Measurements from ENCODE around the gene ARFGAP3.
"Not testable (repeated sequence)": the region's sequence is repeated elsewhere in the genome, so short reads cannot be mapped to it uniquely, and the experiment has no call there.

ARFGAP3 gene

DNA sequence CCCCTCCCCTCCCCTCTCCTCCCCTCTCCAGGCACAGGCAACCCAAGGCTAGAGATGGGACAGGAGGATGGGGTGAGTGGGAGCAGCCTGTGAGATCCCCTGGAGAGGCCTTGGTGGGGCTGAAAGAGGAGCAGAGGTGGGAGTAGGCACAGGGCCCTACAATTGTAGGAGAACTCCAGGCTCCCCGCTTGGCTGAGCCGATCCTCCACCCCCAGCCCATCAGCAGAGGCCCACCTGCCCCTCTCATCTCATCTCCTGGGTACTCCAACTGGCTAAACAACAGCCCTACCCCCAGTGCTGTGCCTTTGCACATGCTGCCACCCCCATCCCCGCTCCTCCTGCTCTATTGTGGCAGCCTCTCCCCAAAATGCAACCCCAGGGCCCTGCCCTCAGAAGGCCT is 84.4 kb downstream of the ARFGAP3 start:
- in situ Hi-C loops (cut with HindIII; ENCODE audit: low sequenced_read_pairs): no loop called here

DNA sequence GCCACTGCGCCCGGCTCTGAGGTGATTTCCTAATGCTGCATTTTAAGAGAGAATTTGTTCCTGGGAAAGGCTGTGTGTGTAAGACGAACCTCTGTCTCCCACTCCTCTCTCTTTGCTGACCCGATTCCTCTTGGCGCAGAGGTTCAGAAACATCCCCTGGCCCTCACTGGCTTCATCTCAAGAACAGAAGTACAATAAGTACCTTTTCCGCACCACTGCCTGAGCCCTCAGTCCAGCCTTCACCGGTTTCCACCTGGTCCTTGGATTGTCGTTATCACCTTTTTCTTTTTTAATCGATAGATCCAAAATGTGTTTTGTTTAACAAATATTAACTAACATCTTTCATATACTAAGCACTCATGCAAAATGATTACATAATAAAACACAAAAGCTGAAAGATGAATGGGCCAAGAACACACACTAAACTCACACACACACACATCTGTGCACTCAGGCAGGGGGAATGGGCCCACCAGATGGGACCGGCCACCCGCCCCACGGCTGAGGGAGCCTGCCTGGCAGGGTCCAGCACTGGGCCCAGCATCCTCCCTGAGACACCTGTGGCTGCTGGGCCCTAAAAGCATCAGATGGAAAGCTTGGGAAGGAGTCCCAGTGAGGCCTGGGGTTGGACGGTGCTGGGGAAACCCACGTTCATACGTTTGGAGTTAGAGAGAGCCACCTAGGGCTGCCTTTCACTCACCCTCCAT is 86.0 kb downstream of the ARFGAP3 start:
- in situ Hi-C loops (cut with HindIII; ENCODE audit: low sequenced_read_pairs): no loop called here

DNA sequence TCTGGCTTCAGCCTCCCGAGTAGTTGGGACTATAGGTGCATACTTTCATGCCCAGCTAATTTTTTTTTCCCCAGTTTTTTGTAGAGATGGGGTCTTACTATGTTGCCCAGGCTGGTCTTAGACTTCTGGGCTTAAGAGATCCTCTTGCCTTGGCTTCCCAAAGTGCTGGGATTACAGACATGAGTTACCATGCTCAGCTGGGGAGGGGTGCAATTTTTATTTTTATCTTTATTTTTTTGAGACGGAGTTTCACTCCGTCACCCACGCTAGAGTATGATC is 86.7 kb downstream of the ARFGAP3 start:
- in situ Hi-C loops (cut with HindIII; ENCODE audit: low sequenced_read_pairs): no loop called here

DNA sequence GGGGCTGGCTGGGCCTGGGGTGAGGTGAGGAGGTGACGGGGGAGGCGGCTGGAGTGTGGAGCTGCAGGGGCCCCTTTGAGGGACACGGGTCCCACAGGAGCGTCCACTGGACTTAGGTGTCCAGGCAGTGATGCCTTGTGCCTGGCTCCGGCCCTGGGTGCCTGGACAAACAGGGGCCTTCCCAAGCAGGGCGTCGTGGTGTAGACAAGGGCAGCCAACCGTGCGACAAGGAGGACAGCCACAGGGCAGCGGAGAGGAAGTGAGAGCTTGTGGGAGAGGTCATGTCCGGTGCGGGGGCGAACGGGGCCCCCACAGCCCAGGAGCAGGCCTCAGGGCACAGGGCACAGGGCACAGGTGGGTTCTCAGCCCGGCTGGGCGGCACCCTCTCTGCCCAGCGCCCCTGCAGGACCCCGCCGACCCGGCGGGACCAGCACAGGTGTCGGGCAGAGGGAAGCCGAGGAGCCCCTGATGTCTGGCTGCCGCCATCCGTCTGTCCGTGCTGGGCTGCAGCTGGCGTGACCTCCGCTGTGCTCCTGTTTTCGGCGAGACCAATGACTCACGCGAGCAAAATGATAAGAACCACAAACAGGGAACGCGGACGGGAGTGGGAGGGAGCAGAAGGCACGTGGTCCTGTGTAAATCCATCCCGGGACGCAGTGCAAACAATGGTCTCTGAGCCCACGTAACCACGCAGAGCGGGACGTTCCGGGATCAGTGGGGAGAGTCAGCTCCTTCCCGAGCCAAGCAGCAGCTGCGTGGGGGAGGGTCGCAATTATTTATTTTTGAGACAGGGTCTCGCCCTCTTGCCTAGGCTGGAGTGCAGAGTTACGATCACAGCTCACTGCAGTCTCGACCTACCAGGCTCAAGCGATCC is 87.3 kb downstream of the ARFGAP3 start:
- in situ Hi-C loops (cut with HindIII; ENCODE audit: low sequenced_read_pairs): no loop called here

DNA sequence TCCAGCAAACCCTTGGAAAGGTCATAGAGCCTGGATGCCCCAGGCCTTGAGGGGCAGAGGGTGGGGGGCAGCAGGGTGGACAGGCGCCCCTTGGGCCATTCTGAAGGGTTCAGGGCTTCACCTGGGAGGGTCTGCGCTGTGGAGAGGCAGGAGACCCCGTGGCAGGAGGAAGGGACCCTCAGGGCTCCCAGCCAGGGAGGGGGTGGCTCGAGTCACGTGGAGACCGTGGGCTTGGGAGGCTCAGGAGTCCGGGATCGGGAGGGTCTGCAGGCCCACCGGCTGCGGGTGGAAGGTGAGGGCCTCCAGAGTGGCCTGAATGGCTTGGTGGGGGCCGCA is 87.9 kb downstream of the ARFGAP3 start:
- in situ Hi-C loops (cut with HindIII; ENCODE audit: low sequenced_read_pairs): no loop called here

DNA sequence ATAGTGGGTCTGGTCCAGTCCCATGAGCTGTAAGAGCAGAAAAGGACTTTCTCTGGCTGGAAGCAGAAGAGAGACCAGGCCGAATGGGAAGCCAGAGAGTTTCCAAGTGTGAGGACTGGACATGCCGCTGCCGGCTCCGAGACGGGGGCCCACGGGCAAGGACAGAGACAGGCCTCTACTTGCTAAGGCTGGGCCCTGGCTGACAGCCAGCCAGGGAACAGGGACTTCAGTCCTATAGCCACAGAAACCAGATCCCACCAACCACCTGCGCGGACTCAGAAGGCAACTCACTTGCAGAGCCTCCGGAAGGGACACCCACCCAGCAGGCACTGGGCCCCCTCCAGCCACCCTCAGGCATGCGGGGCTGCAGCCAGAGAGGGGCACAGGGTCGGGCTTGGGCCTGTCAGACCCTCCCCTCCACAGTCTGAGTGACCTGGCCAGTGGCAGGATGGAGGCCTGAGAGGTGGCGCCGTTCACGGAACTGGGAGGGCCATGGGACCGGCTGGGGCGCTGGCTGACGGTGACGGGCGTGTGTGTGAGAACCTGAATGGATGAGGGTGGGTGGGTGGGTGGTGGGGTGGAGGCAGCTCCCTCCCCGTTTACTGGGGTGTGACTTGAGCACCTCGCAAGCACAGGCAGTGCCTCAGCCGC is 88.6 kb downstream of the ARFGAP3 start:
- in situ Hi-C loops (cut with HindIII; ENCODE audit: low sequenced_read_pairs): no loop called here

DNA sequence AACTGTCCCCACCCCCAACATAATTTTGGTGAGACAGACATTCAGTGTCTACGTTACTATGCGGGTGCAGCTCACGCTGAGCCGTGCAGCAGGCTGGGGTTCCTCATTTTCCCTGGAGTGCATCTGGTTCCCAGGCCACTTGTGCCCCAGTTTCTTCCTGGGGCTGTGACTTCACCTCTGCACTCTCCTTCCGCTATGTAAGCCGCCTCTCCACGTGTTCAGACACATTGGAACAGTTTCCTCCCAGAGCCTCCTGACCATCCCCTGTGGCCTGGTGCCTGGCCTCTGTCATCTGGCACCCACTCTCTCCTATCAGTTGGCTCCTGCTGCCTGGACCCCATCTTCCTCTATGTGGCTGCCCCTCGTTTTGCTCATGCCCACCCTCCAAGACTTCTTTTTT is 90.2 kb downstream of the ARFGAP3 start:
- in situ Hi-C loops (cut with HindIII; ENCODE audit: low sequenced_read_pairs): no loop called here

DNA sequence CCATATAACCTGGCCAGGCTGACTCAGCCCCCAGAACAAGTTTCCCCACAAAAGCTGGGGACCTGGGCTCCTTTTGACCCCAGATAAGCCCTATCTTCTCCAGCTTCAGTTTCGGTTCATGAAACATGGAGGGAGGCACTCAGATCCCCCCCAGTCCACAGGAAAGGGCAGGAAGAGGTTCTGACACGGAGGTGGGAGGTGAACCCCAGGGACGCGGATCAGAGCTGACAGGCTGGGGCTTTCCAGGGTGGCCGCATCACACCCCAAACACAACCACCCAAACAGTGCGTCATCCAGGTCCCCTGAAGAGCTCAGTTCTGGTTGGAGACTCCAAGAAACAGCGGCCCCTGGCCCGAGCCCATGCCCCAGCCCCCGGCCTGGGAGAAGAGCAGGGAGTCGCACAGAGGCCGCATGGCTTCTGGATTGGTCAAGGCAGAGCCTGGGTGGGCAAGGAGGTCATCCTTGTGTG is 92.1 kb downstream of the ARFGAP3 start:
- in situ Hi-C loops (cut with HindIII; ENCODE audit: low sequenced_read_pairs): no loop called here

DNA sequence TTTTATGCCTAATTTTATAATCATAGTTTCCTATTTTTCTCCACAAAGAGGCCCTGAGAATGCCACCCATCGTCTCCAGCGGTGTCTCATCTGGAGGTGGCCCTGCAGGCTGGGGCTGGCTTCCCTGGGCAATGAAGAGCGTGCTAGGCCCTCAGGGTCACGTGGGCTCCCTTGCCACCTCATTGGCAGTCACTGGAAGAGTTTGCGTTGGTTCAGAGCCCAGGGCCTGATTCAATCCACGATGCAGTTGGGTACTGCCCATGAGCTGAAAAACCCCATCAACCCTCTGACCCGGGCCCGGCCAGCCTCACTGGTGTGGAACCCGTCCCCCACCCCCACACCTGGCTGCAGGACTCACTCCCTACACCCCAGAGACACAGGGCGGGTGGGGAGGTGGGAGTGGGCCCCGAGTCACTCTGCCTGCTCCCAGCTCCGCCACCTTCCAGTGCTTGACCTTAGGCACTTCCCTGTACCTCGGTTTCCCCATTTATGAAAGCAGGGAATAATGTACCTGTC is 93.0 kb downstream of the ARFGAP3 start:
- in situ Hi-C loops (cut with HindIII; ENCODE audit: low sequenced_read_pairs): no loop called here

DNA sequence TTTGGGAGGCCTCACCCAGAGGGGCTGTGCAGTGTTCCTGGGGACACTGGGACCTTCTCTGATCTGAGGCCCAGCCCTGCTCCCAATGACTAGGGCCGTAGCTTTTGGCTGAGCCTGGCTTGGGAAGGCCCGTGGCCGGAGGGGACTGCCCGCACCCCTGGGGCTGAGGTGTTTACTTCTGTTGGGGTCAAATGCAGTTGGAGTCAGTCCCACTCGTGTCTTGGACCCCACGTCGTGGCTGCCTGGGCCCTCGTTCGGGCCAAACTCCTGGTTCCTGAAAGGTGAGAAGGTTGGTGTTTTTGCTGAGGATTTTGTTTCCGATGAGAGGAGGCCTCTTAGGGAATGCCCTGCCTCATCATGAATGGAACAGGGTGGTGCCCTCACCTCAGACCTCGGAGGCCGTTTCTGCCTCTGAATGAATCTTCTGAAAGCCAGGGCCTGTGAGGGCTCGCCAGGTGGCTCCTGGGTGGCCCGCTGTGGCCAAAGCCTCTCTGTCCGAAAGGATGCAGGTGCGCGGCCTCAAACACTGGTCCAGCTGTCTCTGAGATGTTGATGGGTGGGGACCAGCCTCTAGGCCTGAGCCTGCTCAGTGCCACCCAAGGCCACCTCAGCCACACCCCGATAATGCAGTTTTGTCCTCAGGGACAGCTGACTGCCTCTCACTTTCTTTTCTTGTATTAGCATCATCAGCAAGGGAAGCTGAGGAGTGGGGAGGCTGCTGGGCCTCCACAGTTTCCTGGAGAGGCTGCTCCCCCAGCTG is 96.1 kb downstream of the ARFGAP3 start:
- in situ Hi-C loops (cut with HindIII; ENCODE audit: low sequenced_read_pairs): no loop called here

DNA sequence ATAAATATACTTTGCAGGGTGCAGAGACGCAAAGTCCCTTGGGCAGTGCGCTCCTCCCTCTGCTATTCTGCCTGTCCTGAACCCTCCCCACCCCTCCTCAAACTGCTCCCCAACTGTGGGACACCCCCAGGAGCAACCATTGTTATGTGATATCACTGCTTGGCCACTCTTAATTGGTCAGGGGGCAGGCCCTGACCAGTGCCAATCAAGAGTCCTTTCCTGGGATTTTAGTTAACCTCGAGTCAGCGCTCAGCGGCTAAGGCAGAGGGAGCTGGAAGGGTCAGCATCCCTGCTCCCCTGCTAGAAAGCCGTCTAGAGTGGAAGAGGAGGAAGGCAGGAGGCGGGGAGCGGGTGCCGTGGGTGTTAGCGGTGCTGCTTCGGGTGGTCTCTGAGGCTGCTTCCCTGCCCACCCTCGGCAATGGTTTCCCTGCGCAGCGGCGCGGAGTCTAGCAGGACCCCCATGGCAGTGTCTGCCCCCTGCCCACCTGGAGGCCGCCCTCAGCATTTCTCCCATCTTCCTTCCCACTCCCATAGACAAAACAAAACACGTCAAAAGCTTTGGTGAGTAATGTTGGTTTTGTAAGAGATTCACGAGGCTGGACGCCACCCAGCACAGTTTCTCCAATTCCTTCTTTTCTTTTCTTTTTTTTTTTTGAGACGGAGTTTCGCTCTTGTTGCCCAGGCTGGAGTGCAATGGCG is 98.0 kb downstream of the ARFGAP3 start:
- in situ Hi-C loops (cut with HindIII; ENCODE audit: low sequenced_read_pairs): no loop called here

DNA sequence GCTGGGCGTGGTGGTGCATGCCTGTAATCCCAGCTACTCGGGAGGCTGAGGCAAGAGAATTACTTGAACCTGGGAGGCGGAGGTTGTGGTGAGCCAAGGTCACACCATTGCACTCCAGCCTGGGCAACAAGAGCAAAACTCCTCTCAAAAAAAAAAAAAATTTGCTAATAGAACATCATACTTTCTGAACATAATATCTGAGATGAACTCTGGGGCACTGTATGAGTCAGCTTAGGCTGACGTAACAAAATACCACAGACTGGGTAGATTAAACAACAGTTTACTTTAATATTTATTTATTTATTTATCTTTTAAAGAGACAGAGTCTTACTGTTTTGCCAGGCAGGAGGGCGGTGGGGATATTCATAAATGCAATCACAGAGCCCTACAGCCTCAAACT is 101.5 kb downstream of the ARFGAP3 start:
- in situ Hi-C loops (cut with HindIII; ENCODE audit: low sequenced_read_pairs): not testable (repeated sequence)

DNA sequence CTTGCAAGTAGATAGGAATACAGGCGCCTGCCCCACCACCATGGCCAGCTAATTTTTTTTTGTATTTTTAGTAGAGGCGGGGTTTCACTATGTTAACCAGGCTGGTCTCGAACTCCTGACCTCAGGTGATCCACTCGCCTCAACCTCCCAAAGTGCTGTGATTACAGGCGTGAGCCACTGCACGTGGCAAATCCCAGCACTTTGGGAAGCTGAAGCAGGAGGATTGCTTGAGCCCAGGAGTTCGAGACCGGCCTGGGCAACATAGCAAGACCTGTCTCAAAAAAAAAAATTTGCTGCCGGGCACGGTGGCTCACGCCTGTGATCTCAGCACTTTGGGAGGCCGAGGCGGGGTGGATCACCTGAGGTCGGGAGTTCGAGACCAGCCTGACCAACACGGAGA is 102.0 kb downstream of the ARFGAP3 start:
- in situ Hi-C loops (cut with HindIII; ENCODE audit: low sequenced_read_pairs): not testable (repeated sequence)

DNA sequence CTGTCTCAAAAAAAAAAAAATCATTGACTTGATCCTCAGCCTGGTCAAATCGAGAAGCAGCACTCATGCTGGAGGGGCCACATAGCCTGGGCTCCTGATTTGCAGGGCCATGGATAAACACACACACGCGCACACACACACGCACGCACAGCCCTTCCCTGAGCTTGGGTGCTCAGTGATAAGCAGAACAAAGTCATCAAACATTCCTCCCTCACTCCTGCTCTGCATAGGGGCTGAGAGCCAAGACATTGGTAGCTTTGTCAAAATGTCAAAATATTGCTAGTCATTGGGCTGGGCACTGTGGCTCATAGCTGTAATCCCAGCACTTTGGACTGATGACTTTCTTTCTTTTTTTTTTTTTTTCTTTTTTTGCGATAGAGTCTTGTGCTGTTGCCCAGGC is 102.4 kb downstream of the ARFGAP3 start:
- in situ Hi-C loops (cut with HindIII; ENCODE audit: low sequenced_read_pairs): no loop called here

DNA sequence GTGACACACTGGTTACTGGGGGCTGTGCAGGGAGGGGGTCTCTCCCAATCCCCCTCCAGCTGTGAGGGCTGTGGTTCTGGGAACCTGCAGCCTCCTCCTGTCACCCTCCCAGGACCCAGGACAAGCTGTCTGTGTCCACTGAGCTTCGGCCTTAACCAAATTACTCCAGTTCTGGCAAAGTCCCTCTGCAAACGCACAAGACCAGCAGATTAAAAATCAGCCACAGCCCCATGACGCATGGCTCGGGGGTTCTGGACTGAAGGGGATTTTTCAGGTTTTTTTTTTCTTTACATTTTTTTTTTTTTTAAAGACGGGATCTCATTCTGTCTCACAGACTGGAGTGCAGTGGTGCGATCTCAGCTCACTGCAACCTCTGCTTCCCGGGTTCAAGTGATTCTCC is 104.2 kb downstream of the ARFGAP3 start:
- in situ Hi-C loops (cut with HindIII; ENCODE audit: low sequenced_read_pairs): no loop called here

DNA sequence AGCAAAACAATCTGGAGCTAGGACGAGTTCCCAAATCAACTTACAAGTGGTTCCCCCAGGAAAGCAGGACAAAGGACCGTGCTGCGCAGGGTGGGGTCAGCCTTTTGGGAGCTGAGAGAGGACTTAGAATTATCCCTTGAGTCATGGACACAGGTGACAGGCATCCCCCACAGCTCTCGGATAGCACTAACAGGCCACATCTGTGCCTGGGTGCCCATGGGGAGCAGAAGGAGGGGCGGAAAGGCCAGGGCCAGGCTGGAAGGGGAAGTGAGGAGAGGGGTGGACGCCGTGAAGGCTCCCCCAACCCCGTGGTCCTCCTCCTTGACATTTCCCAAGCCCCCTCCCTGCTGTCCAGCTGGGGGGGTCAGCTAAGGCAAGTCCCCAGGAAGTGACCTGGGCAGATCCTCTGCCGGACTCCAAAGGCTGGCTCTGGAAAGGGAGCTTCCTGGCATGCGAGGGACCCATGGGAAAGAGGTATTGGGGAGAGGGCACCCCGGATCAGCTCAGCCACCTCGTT is 104.8 kb downstream of the ARFGAP3 start:
- in situ Hi-C loops (cut with HindIII; ENCODE audit: low sequenced_read_pairs): no loop called here

DNA sequence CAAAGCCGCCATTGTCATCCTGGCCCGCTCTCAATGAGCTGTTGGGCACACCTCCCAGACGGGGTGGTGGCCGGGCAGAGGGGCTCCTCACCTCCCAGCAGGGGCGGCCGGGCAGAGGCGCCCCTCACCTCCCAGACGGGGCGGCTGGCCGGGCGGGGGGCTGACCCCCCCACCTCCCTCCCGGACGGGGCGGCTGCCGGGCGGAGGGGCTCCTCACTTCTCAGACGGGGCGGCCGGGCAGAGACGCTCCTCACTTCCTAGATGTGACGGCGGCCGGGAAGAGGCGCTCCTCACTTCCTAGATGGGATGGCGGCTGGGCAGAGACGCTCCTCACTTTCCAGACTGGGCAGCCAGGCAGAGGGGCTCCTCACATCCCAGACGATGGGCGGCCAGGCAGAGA is 106.7 kb downstream of the ARFGAP3 start:
- in situ Hi-C loops (cut with HindIII; ENCODE audit: low sequenced_read_pairs): not testable (repeated sequence)

DNA sequence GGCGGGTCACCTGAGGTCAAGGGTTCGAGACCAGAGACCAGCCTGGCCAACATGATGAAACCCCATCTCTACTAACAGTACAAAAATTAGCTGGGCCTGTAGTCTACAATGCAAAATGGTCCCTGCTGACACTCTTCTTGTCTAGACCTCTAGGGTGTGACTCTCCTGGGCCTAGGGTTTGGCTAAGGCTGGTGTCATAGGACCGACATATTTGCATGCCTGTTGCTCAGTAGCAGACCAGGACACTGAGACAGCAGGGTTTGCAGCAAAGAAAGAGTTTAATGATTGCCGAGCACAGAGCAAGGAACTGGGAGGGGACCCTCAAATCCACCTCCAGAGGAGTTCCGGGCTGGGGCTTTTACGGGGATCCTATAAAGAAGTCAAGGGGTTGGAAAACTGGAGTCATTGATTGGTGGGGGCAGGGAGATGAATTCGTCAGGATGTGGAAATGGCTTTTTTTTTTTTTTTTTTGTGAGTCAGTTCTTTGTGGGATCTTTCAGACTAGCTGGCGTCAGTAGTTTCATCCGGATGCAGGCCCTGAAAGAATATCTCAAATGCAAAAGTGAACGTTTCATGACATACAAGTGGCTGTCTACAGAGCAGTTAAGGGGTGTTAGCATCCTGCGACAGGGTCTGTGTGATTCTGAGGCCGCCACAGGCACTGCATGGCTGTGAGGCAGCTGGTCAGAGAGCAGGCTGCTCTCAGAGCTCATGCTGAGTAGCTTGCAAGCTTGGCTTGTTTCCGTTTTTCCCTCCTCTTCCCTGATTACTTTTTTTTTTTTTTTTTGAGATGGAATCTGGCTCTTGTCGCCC is 109.2 kb downstream of the ARFGAP3 start:
- in situ Hi-C loops (cut with HindIII; ENCODE audit: low sequenced_read_pairs): loop anchor here (10.0 kb wide), 1 partner anchor 113 kb away; no protein-coding TSS in a partner anchor

All from DLD1 (cell line).